Measurements from ENCODE around the gene CCDC148.

GRCh38 chr2:158312981-158313380 is 143.6 kb downstream of the CCDC148 start:
- TF ChIP-seq CREM (IDR thresholded peaks at IDR 0.05; ENCODE audit: low read depth) (no peak), MYC (IDR thresholded peaks at IDR 0.05; ENCODE audit: insufficient read depth, insufficient read length, insufficient replicate concordance, low read length, severe bottlenecking) (no peak), SMC3 (IDR thresholded peaks at IDR 0.05; ENCODE audit: borderline replicate concordance, low read length) (no peak), EGR1 (IDR thresholded peaks at IDR 0.05; ENCODE audit: borderline replicate concordance in 1 of 2, low read depth in 2 of 2, low read length in 2 of 2) (no peak), CTCF (IDR thresholded peaks at IDR 0.05 in 2 of 3, conservative IDR thresholded peaks at IDR 0.05 in 1 of 3; ENCODE audit: control insufficient read depth in 2 of 3, extremely low read depth in 1 of 3, insufficient read depth in 1 of 3, low read depth in 3 of 3, low read length in 3 of 3) (no peak), EP300 (IDR thresholded peaks at IDR 0.05; ENCODE audit: borderline replicate concordance in 1 of 2, control insufficient read depth in 1 of 2, low read depth in 2 of 2, low read length in 2 of 2) (no peak)
